Neutrophil (primary cell): ENCODE results near the gene CDH13.

Source experiments
- H3K27ac ChIP-seq: fragments of 200-600 bp; sonication (generic); 2 replicates; pipeline ENCODE4 v1.5.1; 2016; ENCODE audit warnings: mild to moderate bottlenecking, moderate library complexity
- H3K27me3 ChIP-seq: fragments of 200-600 bp; sonication (generic); 2 replicates; pipeline ENCODE4 v1.6.0; 2016; ENCODE audit warnings: mild to moderate bottlenecking
- H3K36me3 ChIP-seq: fragments of 200-600 bp; sonication (generic); 2 replicates; pipeline ENCODE4 v1.5.1; 2017
- H3K4me1 ChIP-seq, 2 experiments: fragments of 200-600 bp in 1 of 2; sonication (generic) in 1 of 2; 1 replicate in 1 of 2; 2 replicates in 1 of 2; pipeline versions ENCODE4 v1.5.1 to v1.6.1; 2013 to 2016; ENCODE audit warnings: low read depth in 1 of 2, low read length in 1 of 2, mild to moderate bottlenecking in 1 of 2, moderate library complexity in 1 of 2; ENCODE audit not compliant: control insufficient read depth in 1 of 2, insufficient read depth in 1 of 2
- H3K4me3 ChIP-seq, 2 experiments: fragments of 200-600 bp in 1 of 2; sonication (generic) in 1 of 2; 1 replicate in 1 of 2; 2 replicates in 1 of 2; pipeline ENCODE4 v1.5.1; 2013 to 2016; ENCODE audit warnings: low read depth in 1 of 2, low read length in 1 of 2, mild to moderate bottlenecking in 1 of 2, moderate library complexity in 1 of 2
- H3K9me3 ChIP-seq: fragments of 200-600 bp; sonication (generic); 2 replicates; pipeline ENCODE4 v1.5.1; 2016
- CTCF ChIP-seq: fragments of 200-600 bp; sonication (generic); IDR thresholded peaks from 2 replicates; pipeline ENCODE4 v1.5.1; 2016; ENCODE audit warnings: antibody characterized with exemption

The CDH13 gene

DNA sequence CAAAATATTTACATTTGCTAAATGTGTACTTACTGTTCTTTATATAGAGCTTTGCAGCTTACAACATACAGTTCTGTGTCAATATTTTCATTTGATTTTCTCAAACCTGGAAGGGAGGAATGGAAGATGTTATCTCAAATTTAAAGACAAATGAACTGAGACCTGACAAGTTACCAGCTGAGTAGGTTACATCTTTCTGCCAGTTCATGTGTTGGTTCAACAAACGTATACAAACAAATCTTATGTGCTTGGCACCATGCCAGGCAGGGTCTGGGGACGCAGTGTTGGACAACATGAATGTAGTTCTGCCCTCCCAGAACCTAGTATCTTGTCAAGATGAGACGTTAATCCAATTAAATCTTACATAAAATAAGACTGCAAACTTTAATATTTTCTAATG, 673.6 kb downstream of the CDH13 start:
- H3K9me3 ChIP-seq: no peaks in the 10 kb centered on the region
- H3K27ac ChIP-seq: no peak overlapping the region
- H3K4me3 ChIP-seq: no peak overlapping the region
- TF ChIP-seq CTCF: no peak
- H3K27me3 ChIP-seq: no peaks in the 10 kb centered on the region
- no peaks in the 10 kb centered on the region for H3K4me1 ChIP-seq
- H3K36me3 ChIP-seq: no peaks in the 10 kb centered on the region

GRCh38 chr16:83301971-83302370, 675.2 kb downstream of the CDH13 start:
- Histone ChIP-seq H3K27me3 (no peaks in the 10 kb centered on the region), H3K4me3 (no peak overlapping the region), H3K9me3 (no peaks in the 10 kb centered on the region), H3K4me1 (no peaks in the 10 kb centered on the region), H3K27ac (no peak overlapping the region), H3K36me3 (no peaks in the 10 kb centered on the region)
- TF ChIP-seq CTCF: no peak

- Histone ChIP-seq H3K9me3 (no peaks in the 10 kb centered on the region), H3K4me1 (no peaks in the 10 kb centered on the region), H3K27ac (no peak overlapping the region), H3K36me3 (no peaks in the 10 kb centered on the region), H3K4me3 (no peak overlapping the region), H3K27me3 (no peaks in the 10 kb centered on the region)
- no peak for TF ChIP-seq CTCF
Observed at GRCh38 chr16:83302853-83303252, 676.1 kb downstream of the CDH13 start.

- H3K4me1 ChIP-seq: no peaks in the 10 kb centered on the region
- no peak overlapping the region for H3K4me3 ChIP-seq
- no peaks in the 10 kb centered on the region for H3K9me3 ChIP-seq
- no peaks in the 10 kb centered on the region for H3K36me3 ChIP-seq
- no peak overlapping the region for H3K27ac ChIP-seq
- no peaks in the 10 kb centered on the region for H3K27me3 ChIP-seq
- TF ChIP-seq CTCF: no peak
Observed at GRCh38 chr16:83305092-83305491, 678.3 kb downstream of the CDH13 start.

DNA sequence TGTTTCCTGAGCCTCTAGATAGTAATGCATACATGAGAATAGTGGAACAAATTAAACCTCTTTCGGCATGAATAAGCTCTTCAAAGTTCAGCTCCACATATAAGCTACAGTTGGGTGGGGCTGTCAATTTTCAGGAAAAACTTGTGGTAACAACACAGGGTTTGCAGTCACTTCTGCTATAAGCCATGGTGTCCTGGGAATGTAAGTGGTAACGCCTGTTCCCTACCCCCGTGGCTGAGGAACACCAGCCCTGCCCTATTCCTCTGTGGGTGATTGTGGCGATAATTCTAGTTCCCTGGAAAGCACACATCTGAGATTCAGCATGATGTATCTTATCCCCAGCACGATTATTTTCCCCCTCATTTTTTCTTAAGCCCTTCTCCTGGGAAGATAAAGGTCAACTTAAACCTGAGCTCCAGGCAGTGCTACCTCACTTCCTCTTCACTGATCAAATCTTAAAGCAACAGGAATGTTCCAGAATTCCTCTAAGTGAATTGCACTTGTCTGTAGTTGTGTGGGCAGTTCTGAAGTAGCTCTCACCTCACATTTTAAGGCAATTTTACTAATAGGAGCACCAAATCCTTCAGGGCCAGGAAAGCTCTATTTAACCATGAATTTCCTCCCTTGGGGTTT, 680.3 kb downstream of the CDH13 start:
- H3K4me3 ChIP-seq: no peak overlapping the region
- no peaks in the 10 kb centered on the region for H3K4me1 ChIP-seq
- H3K36me3 ChIP-seq: no peaks in the 10 kb centered on the region
- H3K27ac ChIP-seq: no peak overlapping the region
- no peaks in the 10 kb centered on the region for H3K9me3 ChIP-seq
- H3K27me3 ChIP-seq: no peaks in the 10 kb centered on the region
- TF ChIP-seq CTCF: no peak

GRCh38 chr16:83307594-83307992, 680.8 kb downstream of the CDH13 start:
- no peak overlapping the region for H3K4me3 ChIP-seq
- H3K27me3 ChIP-seq: no peaks in the 10 kb centered on the region
- H3K36me3 ChIP-seq: no peaks in the 10 kb centered on the region
- no peak overlapping the region for H3K27ac ChIP-seq
- H3K4me1 ChIP-seq: no peaks in the 10 kb centered on the region
- no peaks in the 10 kb centered on the region for H3K9me3 ChIP-seq
- no peak for TF ChIP-seq CTCF
